HEK293 (cell line): ENCODE measurements around the gene CCR9.

Experiments used
- CTCF ChIA-PET: fragments of 350-600 bp; formaldehyde crosslinking; extraction: SDS; loops from one replicate; lab custom pipeline; 2021; ENCODE audit warnings: antibody characterized with exemption; lab: Yijun Ruan, JAX
- POLR2A ChIA-PET: fragments of 300-600 bp; formaldehyde crosslinking; extraction: SDS; loops from one replicate; lab custom pipeline; 2020; ENCODE audit warnings: antibody characterized with exemption, inconsistent platforms; lab: Yijun Ruan, JAX
- H3K27ac ChIP-seq: fragments of 200-500 bp; sonication (Bioruptor generic); 2 replicates; pipeline ENCODE4 v1.5.1; 2014; ENCODE audit warnings: low read depth, low read length, control low read depth, inconsistent platforms; ENCODE audit errors: extremely low read depth
- H3K36me3 ChIP-seq, 2 experiments: fragments of 200-500 bp in 1 of 2; sonication (Bioruptor generic) in 1 of 2; 1 replicate in 1 of 2; 2 replicates in 1 of 2; pipeline ENCODE4 v1.5.1; 2014 to 2017; ENCODE audit warnings: inconsistent platforms in 2 of 2, low read length in 2 of 2; ENCODE audit not compliant: control insufficient read depth in 2 of 2, insufficient read depth in 1 of 2
- H3K4me1 ChIP-seq: fragments of 200-500 bp; sonication (Bioruptor generic); 2 replicates; pipeline ENCODE4 v1.5.1; 2014; ENCODE audit warnings: mild to moderate bottlenecking, low read length, inconsistent platforms; ENCODE audit not compliant: control insufficient read depth, insufficient read depth
- H3K4me3 ChIP-seq: 2 replicates; pipeline ENCODE4 v1.5.1; 2011; ENCODE audit warnings: low read depth, mild to moderate bottlenecking, control low read depth, low read length, moderate library complexity
- H3K9me3 ChIP-seq: fragments of 200-500 bp; sonication (Bioruptor generic); 2 replicates; pipeline ENCODE4 v1.5.1; 2014; ENCODE audit warnings: low read depth, low read length, inconsistent platforms; ENCODE audit not compliant: control insufficient read depth, insufficient read depth
- BCL11B ChIP-seq: fragments of 450-650 bp; formaldehyde crosslinking; IDR thresholded peaks from 2 replicates; pipeline ENCODE4 v1.5.1; 2016; ENCODE audit warnings: low read depth, missing biosample characterization, missing genetic modification characterization
- GLI4 ChIP-seq: fragments of 450-650 bp; formaldehyde crosslinking; IDR thresholded peaks from 2 replicates; pipeline ENCODE4 v1.5.1; 2016; ENCODE audit warnings: missing biosample characterization, missing genetic modification characterization
- GLIS1 ChIP-seq: fragments of 450-650 bp; formaldehyde crosslinking; IDR thresholded peaks from 2 replicates; pipeline ENCODE4 v1.5.1; 2016; ENCODE audit warnings: missing biosample characterization, missing genetic modification characterization
- HOXC10 ChIP-seq: sonication (generic); formaldehyde crosslinking; IDR thresholded peaks from 2 replicates; pipeline ENCODE4 v1.8.1; 2023; ENCODE audit warnings: mild to moderate bottlenecking, missing genetic modification reagents
- KLF7 ChIP-seq: fragments of 450-650 bp; formaldehyde crosslinking; IDR thresholded peaks from 2 replicates; pipeline ENCODE4 v1.5.1; 2016; ENCODE audit warnings: missing biosample characterization, missing genetic modification characterization, borderline replicate concordance
- PBX3 ChIP-seq: sonication (generic); formaldehyde crosslinking; IDR thresholded peaks from 2 replicates; pipeline ENCODE4 v1.8.1; 2022; ENCODE audit warnings: mild to moderate bottlenecking, moderate library complexity, missing genetic modification reagents
- ZBTB20 ChIP-seq: fragments of 450-650 bp; formaldehyde crosslinking; IDR thresholded peaks from 2 replicates; pipeline ENCODE4 v1.5.1; 2016; ENCODE audit warnings: missing biosample characterization, missing genetic modification characterization
- ZFP3 ChIP-seq: fragments of 450-650 bp; formaldehyde crosslinking; IDR thresholded peaks from 2 replicates; pipeline ENCODE4 v1.5.1; 2016; ENCODE audit warnings: low read depth, missing biosample characterization, missing genetic modification characterization
- ZNF10 ChIP-seq: fragments of 450-650 bp; formaldehyde crosslinking; IDR thresholded peaks from 2 replicates; pipeline ENCODE4 v1.5.1; 2017; ENCODE audit warnings: missing biosample characterization, missing genetic modification characterization
- ZNF133 ChIP-seq: fragments of 450-650 bp; formaldehyde crosslinking; IDR thresholded peaks from 2 replicates; pipeline ENCODE4 v1.5.1; 2016; ENCODE audit warnings: missing biosample characterization, missing genetic modification characterization
- ZNF174 ChIP-seq: fragments of 450-650 bp; formaldehyde crosslinking; IDR thresholded peaks from 2 replicates; pipeline ENCODE4 v1.5.0; 2017; ENCODE audit warnings: missing biosample characterization, mild to moderate bottlenecking, missing genetic modification characterization
- ZNF202 ChIP-seq: fragments of 450-650 bp; formaldehyde crosslinking; IDR thresholded peaks from 2 replicates; pipeline ENCODE4 v1.5.1; 2016; ENCODE audit warnings: missing biosample characterization, missing genetic modification characterization, borderline replicate concordance
- ZNF248 ChIP-seq: fragments of 450-650 bp; formaldehyde crosslinking; IDR thresholded peaks from 2 replicates; pipeline ENCODE4 v1.5.1; 2017; ENCODE audit warnings: missing biosample characterization, missing genetic modification characterization
- ZNF26 ChIP-seq: fragments of 450-650 bp; formaldehyde crosslinking; IDR thresholded peaks from 2 replicates; pipeline ENCODE4 v1.5.1; 2016; ENCODE audit warnings: missing biosample characterization, missing genetic modification characterization
- ZNF274 ChIP-seq, 2 experiments: fragments of 200-500 bp in 1 of 2; fragments of 450-650 bp in 1 of 2; sonication (Bioruptor generic) in 1 of 2; formaldehyde crosslinking in 1 of 2; IDR thresholded peaks; 2 replicates each; pipeline versions ENCODE4 v1.5.1 to v1.6.1; 2014 to 2016; ENCODE audit warnings: borderline replicate concordance in 1 of 2, inconsistent platforms in 1 of 2, low read length in 1 of 2, missing biosample characterization in 1 of 2, missing genetic modification characterization in 1 of 2
- ZNF341 ChIP-seq: fragments of 450-650 bp; formaldehyde crosslinking; IDR thresholded peaks from 2 replicates; pipeline ENCODE4; 2016; ENCODE audit warnings: low read depth, missing biosample characterization, missing genetic modification characterization
- ZNF350 ChIP-seq: fragments of 450-650 bp; formaldehyde crosslinking; IDR thresholded peaks from 2 replicates; pipeline ENCODE4 v1.5.0; 2017; ENCODE audit warnings: missing biosample characterization, mild to moderate bottlenecking, missing genetic modification characterization
- ZNF473 ChIP-seq: fragments of 450-650 bp; formaldehyde crosslinking; IDR thresholded peaks from 2 replicates; pipeline ENCODE4 v1.5.1; 2017; ENCODE audit warnings: missing biosample characterization, missing genetic modification characterization
- ZNF548 ChIP-seq: fragments of 450-650 bp; formaldehyde crosslinking; IDR thresholded peaks from 2 replicates; pipeline ENCODE4 v1.5.1; 2016; ENCODE audit warnings: missing biosample characterization, missing genetic modification characterization
- ZNF600 ChIP-seq: fragments of 450-650 bp; formaldehyde crosslinking; IDR thresholded peaks from 2 replicates; pipeline ENCODE4 v1.5.1; 2016; ENCODE audit warnings: missing biosample characterization, missing genetic modification characterization
- ZNF610 ChIP-seq: fragments of 450-650 bp; formaldehyde crosslinking; IDR thresholded peaks from 2 replicates; pipeline ENCODE4 v1.5.1; 2016; ENCODE audit warnings: missing biosample characterization, missing genetic modification characterization, borderline replicate concordance
- ZNF621 ChIP-seq: fragments of 450-650 bp; formaldehyde crosslinking; IDR thresholded peaks from 2 replicates; pipeline ENCODE4 v1.5.1; 2017; ENCODE audit warnings: missing biosample characterization, missing genetic modification characterization
- ZNF645 ChIP-seq: fragments of 450-650 bp; formaldehyde crosslinking; IDR thresholded peaks from 2 replicates; pipeline ENCODE4; 2016; ENCODE audit warnings: missing biosample characterization, missing genetic modification characterization
- ZNF654 ChIP-seq: fragments of 450-650 bp; formaldehyde crosslinking; IDR thresholded peaks from 2 replicates; pipeline ENCODE4 v1.5.1; 2016; ENCODE audit warnings: low read depth, missing biosample characterization, missing genetic modification characterization
- ZNF660 ChIP-seq: fragments of 450-650 bp; IDR thresholded peaks from 2 replicates; pipeline ENCODE4 v1.5.1; 2018; ENCODE audit warnings: missing biosample characterization, mild to moderate bottlenecking, missing genetic modification characterization
- ZNF830 ChIP-seq: fragments of 450-650 bp; IDR thresholded peaks from 2 replicates; pipeline ENCODE4 v1.5.0; 2018; ENCODE audit warnings: missing biosample characterization, missing genetic modification characterization, low read depth, mild to moderate bottlenecking, moderate library complexity
- ZSCAN16 ChIP-seq: fragments of 450-650 bp; formaldehyde crosslinking; IDR thresholded peaks from 2 replicates; pipeline ENCODE4 v1.5.1; 2016; ENCODE audit warnings: missing biosample characterization, missing genetic modification characterization
- ZSCAN4 ChIP-seq: fragments of 450-650 bp; formaldehyde crosslinking; IDR thresholded peaks from 2 replicates; pipeline ENCODE4 v1.5.1; 2017; ENCODE audit warnings: missing biosample characterization, missing genetic modification characterization

Gene CCR9

GRCh38 chr3:45864760-45865519 lies 21.4 kb upstream of the CCR9 start:
- TF ChIP-seq HOXC10 (CRISPR knock-in tag) (no peak), ZNF645 (tag by site-specific recombination) (no peak), ZNF10 (tag by site-specific recombination) (peak; percentile 73; the same call in 1 of the 2 replicates)
- Histone ChIP-seq H3K4me1 (no peaks in the 10 kb centered on the region), H3K27ac (no peak overlapping the region), H3K4me3 (no peak overlapping the region), H3K36me3 (no peaks in the 10 kb centered on the region), H3K9me3 (no peaks in the 10 kb centered on the region)
- CTCF ChIA-PET, result no interaction called here
- POLR2A ChIA-PET, result no interaction called here

- no peaks in the 10 kb centered on the region for H3K4me1 ChIP-seq
- ChIA-PET POLR2A (no interaction called here), CTCF (no interaction called here)
- no peak for TF ChIP-seq ZNF26
- TF ChIP-seq ZNF473, result no peak
- TF ChIP-seq ZNF133 (tag by site-specific recombination), result no peak
- TF ChIP-seq ZFP3 (tag by site-specific recombination), result no peak
- no peak for TF ChIP-seq ZNF341 (tag by site-specific recombination)
- H3K36me3 ChIP-seq, result no peaks in the 10 kb centered on the region
- no peaks in the 10 kb centered on the region for H3K9me3 ChIP-seq
- H3K27ac ChIP-seq, result no peak overlapping the region
- H3K4me3 ChIP-seq, result no peak overlapping the region
Observed at GRCh38 chr3:45865563-45865962, 20.8 kb upstream of the CCR9 start.

GRCh38 chr3:45868213-45868612 lies 18.1 kb upstream of the CCR9 start:
- CTCF ChIA-PET, result interaction anchor here (0.7 to 1.0 kb wide), 2 partner anchors 19 to 91 kb away, joined by 3 read pairs; no protein-coding TSS in a partner anchor
- POLR2A ChIA-PET, result no interaction called here

GRCh38 chr3:45868650-45869049 lies 17.7 kb upstream of the CCR9 start:
- no peaks in the 10 kb centered on the region for H3K9me3 ChIP-seq
- ChIA-PET POLR2A (no interaction called here), CTCF (interaction anchor here (0.7 to 1.0 kb wide), 2 partner anchors 19 to 91 kb away, joined by 3 read pairs; no protein-coding TSS in a partner anchor)
- no peaks in the 10 kb centered on the region for H3K4me1 ChIP-seq
- no peak overlapping the region for H3K4me3 ChIP-seq
- no peak overlapping the region for H3K27ac ChIP-seq
- no peaks in the 10 kb centered on the region for H3K36me3 ChIP-seq
- TF ChIP-seq ZNF830 (tag by site-specific recombination) (no peak), ZBTB20 (tag by site-specific recombination) (no peak), BCL11B (tag by site-specific recombination) (no peak), ZNF621 (tag by site-specific recombination) (no peak), ZNF654 (tag by site-specific recombination) (no peak), GLI4 (tag by site-specific recombination) (no peak), ZNF350 (tag by site-specific recombination) (no peak), ZNF660 (tag by site-specific recombination) (no peak), GLIS1 (tag by site-specific recombination) (no peak), ZNF548 (tag by site-specific recombination) (no peak), ZNF610 (tag by site-specific recombination) (no peak), PBX3 (CRISPR knock-in tag) (no peak), ZNF248 (no peak), ZNF600 (tag by site-specific recombination) (no peak), ZSCAN4 (tag by site-specific recombination) (no peak)

More at GRCh38 chr3:45868213-45868612, 18.1 kb upstream of the CCR9 start:
- TF ChIP-seq ZNF174 (tag by site-specific recombination) (no peak), ZNF202 (tag by site-specific recombination) (no peak), ZSCAN16 (no peak), ZNF274 (IDR thresholded peaks at IDR 0.05; ENCODE audit: low read length) (no peak), ZNF274 (tag by site-specific recombination; IDR thresholded peaks at IDR 0.05; ENCODE audit: borderline replicate concordance) (no peak), KLF7 (tag by site-specific recombination) (no peak)
- TF ChIP-seq, all 188 proteins: peak for 0
- Histone ChIP-seq H3K4me3 (no peak overlapping the region), H3K4me1 (no peaks in the 10 kb centered on the region), H3K36me3 (no peaks in the 10 kb centered on the region), H3K27ac (no peak overlapping the region), H3K9me3 (no peaks in the 10 kb centered on the region)
